Activated CD4-positive, CD25-positive, alpha-beta regulatory T cell treated with anti-CD3 and anti-CD28 coated beads, Interleukin-2, amount 50 U/mL, for 16 hours (primary cell): ENCODE results near the gene PDE4DIP.
"Not testable (repeated sequence)": the region's sequence is repeated elsewhere in the genome, so short reads cannot be mapped to it uniquely, and the experiment has no call there.

ENCODE experiments used
- DNase-seq: peaks from one replicate; pipeline ENCODE4 v3.0.0-alpha.2; 2020; ENCODE audit warnings: low read depth, low spot score

PDE4DIP gene

DNA sequence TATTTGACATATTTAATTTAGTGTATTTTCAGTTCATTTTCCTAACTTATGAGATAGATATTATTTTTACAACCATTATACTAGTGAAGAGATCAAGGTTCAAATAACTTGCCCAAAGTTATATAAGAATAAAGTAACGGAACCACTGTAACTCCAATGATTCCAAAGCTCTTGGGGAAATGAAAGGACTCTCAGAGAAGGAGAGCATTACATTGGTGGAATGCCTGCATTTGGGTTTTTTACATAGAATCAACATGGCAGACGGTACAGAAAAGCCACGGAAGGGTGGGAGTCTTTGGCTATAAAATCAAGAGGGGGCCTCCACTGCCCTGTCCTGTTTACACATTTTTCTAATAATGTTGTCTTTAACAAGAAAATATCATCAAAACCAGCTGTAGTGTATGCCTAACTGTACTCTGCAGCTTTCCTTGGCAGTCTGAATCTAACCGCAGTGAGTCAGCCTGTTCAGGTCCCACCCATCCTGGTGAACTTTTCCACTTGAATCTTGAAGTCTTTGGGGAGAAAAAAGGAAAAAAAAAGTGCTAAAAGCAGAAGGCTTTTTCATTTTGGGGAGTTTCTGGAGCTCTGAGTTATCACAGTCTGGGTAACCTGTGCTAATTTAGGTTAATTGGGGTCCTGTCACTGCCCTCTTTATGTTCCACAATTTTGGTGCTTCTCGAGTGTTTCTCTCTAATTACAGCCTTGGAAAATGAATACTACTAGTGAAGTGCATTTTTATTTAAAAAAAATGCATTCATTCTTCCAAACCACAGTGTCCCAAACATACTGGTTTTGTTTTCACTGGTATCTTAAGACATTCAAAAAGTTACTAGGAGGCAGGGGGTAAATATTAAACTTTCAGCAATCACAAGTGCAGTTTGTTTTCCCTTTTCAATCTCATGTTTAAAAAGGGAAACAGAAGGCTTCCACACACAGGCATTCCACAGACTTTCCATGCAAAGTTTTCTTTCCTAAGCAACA lies 30.5 kb downstream of the PDE4DIP start:
- DNase-seq, result not testable (repeated sequence)

DNA sequence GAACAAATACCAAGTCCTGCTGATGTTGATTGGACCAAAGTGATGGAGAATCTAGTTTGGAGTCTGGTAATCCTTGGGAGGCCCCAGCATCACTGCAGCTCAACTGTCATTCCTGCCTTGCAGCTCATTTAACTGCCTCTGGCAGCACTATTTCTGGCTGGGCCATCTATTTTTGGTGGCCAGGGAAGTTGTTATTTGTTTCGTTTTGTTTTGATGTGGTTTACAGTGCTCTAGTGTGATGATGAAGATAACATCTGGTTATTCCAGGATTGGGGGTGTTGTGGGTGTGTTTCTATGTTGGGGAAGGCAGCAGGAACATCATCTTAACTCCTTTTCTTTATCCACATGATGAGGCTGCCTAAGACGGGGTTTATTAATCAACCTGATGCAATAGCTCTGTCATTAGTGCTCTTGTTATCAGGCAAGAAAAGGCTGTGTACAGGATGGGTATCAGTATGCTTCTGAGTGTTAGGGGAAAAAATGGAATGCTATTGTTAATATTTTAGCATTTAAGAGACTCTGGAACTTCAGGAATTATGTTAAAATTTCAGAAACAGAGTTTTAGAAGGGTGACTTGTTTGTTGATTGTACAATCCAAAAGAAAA lies 35.7 kb downstream of the PDE4DIP start:
- DNase-seq, result not testable (repeated sequence)

DNA sequence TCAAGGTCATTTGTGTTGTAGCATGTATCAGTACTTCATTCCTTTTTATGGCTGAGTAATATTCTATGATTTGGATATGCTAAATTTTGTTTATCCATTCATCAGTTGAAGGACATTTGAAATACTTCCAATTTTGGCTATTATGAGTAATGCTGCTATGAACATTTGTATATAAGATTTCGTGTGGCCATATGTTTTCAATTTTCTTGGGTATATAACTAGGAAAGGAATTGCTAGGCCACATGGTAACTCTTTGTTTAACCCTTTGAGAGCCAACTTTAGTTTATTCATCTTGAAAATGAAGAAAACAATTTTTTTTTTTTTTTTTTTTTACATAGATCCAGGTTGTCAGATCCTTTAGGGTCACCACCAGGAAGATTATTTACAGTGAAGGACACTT lies 37.0 kb downstream of the PDE4DIP start:
- not testable (repeated sequence) for DNase-seq

DNA sequence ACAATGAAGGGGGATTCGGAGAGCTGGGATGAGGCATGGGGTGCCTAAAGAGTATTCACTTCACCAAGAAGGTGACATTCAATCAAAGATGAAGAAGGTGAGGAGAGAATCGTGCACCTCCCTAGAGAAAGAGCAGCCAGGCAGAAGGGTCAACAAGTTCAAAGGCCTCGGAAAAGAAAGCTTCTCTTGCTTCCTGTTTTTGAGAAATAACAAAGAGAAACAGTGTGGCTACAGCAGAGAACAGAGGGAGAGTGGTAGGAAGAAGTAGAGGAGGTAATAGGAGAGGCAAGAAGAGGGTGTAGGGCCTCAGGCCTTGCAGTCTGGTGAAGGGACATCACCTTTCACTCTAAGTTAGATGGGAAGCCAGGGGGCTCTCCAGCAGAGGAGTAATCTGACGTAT lies 41.0 kb downstream of the PDE4DIP start:
- DNase-seq, result not testable (repeated sequence)

DNA sequence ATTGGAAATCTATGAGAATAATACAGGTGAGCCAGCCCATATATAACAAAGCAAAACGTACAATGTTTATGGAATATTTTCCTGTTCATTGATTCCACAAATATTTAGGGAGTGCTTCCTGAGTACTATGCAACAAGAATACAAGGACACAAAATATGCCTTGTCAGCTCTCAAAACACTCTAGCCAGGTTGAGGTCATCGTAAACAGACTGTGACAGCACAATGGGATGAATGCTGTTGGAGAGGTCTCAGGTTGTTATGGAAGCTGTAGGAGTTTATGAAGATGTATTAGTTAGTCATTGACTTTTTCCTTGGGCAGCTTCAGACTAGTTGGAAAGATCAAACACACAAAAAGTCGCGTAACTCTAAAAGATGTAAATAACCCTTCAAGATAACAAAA lies 42.1 kb downstream of the PDE4DIP start:
- DNase-seq, result not testable (repeated sequence)

DNA sequence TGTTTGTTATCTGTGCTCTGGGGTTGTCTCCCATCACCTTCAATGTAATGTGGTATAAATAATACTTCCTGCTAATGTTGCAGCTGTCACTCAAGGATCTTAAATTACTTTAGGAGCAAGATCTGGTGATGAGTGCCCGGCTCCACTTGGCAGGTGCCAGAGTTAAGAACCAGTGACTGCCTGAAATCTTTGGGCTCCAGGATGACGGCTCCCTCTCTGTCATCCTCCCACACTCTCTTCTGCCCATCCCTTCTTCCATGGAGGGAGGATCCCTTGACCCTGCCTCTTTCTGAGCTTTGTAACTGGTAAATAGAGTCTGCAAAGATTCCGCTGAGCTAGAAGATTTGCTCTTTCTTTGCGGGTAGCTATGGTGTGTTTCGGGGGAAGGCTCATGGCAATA lies 44.4 kb downstream of the PDE4DIP start:
- not testable (repeated sequence) for DNase-seq

DNA sequence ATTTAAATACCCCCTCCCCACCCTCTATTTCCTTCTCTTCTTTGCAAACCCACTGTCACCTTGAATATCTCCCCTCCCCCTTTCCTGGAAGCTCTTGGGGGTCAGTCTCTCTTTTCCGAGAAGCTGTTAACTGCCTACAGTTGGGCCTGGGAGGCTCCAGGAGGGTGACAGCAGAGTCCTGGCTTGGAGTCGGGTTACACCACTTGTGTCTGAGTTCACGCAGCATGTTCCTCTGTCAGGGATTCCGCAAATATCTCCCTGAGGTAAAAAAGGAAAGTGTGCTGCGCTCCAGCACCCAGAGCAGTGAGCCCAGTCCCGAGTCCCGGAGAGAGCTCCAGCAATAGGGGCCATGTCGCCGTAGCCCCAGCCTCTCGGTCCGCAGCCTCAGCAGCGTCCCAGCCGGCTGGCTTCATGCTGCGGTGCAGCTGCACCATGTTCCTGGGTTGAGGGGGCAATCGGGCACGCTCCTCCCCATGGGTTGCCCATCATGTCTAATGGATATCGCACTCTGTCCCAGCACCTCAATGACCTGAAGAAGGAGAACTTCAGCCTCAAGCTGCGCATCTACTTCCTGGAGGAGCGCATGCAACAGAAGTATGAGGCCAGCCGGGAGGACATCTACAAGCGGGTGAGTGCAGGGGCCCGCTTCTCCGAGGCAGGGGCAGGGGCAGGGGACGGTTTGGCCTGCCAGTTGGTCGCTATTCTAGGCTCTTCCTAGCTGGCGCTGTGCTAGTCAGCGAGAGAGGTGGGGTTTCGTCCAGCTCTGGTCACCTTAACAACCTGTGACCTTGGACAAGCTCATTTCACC lies 45.2 kb downstream of the PDE4DIP start:
- not testable (repeated sequence) for DNase-seq

DNA sequence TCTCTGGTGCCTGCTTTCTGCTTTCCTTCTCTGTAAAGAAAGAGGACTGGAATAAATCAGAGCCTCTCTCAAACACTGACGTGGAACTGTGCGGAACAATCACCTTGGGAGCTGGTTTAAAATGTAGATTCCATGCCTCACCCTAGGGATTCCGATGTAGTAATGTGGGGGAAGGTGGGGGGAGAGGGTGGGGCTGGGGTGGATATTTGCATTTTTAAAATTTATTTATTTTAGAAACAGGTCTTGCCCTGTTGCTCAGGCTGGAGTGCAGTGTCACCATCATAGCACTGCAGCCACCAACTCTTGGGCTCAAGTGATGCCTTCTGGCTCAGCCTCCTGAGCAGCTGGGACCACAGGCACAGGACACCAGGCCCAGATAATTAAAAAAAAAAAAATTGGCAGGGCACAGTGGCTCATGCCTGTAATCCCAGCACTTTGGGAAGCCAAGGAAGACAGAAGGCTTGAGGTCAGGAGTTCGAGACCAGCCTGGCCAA lies 45.9 kb downstream of the PDE4DIP start:
- not testable (repeated sequence) for DNase-seq

DNA sequence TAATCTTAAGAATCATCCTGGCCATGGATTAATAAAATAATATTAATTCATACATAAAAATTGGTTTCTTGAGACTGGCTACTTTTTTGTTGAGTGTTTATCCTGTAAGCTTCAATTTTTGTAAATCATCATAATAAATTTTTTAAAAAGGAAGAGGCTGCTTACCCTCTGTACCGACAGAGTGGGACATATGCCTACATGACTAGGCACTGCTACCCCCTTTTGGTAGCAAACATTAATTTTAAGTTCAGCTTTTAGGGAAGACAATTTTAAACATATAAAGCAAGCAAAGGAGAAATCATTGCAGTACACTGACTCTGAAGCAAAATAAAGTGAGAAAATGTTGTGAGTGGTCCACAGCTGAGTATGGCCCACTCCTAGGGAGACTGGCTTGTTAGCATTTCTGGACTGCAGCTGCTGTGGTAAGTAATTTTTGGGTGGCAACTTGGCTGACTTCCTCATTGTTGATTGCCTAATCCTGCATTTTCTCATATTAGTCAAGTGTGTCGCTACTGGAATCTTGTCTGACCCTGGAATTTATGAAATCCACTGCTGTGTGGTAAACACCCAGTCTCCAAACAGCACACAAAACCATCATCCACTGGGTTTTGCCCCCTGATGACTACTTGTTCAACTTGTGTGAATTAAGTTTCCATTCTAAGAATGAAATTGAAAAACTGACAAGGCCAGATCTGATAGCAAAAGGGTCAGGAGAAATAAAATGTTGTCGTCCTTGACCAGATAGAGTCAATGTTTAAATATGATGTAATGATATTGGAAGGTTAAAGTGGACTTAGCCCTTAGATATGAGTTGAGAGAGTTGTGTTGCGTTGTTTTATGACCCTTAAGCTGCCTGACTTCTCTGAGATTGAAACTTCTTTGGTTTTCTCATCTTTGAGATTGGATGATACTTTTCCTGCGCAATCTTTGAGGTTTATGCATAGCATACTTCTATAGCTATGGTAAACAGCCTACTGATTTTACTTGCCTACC lies 50.4 kb downstream of the PDE4DIP start:
- not testable (repeated sequence) for DNase-seq

DNA sequence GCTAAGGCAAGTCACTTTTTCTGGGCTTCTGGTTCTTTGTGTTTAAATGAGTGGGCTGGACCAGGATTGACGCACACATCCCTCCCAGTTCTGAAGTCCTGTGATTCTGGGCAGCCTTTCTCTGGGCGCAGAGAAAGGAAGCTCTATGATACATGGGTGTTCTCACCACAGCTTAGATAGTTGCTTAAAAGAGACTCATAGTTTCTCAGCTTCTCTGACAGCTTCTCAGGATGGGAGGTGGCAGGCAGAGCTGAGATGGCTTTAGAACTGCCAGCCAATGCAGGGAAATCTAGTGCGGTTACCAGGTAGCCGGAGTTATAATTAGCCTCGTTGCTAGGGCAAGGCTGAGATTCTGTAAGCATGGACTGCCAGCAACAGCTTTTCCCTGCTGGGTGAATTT lies 55.8 kb downstream of the PDE4DIP start:
- not testable (repeated sequence) for DNase-seq

DNA sequence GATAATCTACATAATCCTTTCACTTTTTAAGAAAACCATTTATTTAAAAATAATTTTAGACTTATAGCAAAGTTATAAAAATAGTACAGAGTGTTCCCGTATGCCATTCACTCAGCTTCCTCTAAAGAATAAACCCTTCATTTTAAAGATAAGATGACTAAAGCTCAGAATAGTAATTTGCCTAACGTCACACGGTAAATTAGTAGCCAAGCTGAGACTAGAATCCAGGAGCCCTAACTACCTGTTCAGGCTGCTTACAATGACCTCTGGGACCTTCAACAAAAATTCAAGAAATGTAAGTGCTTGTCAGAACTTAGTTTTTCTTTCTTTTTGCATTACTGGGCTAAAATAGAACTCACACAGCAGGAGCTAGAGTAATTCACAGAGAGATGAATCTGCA lies 56.5 kb downstream of the PDE4DIP start:
- not testable (repeated sequence) for DNase-seq

DNA sequence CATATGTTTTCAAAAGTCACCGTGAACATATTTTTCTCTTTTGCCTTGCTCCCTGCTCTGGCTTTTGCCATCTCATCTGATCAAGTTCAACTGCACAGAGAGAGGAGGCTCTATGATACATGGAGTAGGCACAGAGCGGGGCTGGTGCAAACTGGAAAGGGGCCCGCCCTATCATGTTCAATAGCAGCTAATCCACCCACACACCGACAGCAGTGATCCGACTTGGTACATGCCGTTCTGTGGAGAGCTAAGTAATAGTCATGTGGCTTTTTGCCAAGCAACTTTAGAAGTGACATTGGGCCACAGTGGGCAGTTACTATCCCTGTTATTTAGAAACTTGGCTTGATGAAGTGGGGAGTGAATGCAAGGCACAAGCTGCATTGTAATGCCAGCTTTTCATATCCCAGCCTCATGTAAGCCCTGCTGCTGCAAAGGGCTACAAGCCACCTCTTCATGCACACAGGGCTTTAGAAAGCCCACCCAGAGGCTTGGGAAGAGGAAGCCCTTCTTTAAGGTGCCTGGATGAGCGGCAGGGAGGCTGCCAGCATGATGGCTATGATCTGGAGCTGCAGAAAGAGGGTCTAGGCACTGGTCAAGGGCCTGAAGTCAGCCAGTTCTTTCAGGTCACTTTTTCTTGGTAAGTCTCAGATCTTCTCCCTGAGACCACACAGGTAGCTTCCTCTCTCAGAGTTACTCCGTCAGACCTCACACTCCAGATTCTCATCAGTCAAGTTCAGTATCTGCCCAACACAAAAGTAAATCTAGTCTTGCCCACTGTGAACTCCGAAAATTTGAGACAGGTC lies 57.1 kb downstream of the PDE4DIP start:
- DNase-seq, result not testable (repeated sequence)

DNA sequence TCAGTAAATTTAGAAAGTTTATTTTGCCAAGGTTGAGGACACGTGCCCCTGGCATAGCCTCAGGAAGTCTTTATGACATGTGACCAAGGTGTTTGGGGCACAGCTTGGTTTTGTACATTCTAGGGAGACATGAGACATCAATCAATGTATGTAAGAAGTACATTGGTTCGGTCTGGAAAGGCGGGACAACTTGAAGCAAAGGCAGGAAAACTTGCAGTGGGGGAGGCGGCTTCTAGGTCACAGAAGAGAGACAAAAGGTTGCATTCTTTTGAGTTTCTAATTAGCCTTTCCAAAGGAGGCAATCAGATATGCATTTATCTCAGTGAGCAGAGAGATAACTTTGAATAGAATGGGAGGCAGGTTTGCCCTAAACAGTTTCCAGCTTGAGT lies 57.7 kb downstream of the PDE4DIP start:
- DNase-seq, result not testable (repeated sequence)

DNA sequence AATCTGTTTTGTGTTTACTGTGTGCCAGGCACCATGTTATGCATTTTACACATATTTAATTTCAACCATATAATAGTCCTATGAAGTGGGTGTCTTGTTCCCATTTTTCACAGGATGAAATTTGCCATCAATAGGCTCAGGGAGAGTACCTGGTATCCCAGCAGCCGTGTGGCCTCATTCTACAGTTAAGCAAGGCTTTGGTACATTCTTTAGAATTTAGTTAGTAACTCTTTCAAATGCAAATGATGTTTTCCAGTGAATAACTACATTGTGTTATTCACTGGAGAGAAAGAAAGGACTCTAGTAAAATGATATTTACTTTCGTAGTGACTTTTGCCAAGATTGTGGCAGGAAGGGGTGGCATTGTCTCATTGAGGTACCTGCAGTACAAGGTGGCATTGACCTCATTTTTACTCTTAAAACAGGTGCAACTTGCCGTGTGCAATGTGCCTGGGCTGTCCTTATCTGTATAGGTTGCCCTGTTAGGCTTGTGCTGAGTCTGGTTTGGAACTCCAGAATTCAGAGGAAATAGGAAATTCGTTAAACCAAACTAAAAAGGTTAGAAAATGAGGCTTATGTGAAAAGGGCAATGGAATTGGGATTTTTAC lies 65.1 kb downstream of the PDE4DIP start:
- DNase-seq, result not testable (repeated sequence)

DNA sequence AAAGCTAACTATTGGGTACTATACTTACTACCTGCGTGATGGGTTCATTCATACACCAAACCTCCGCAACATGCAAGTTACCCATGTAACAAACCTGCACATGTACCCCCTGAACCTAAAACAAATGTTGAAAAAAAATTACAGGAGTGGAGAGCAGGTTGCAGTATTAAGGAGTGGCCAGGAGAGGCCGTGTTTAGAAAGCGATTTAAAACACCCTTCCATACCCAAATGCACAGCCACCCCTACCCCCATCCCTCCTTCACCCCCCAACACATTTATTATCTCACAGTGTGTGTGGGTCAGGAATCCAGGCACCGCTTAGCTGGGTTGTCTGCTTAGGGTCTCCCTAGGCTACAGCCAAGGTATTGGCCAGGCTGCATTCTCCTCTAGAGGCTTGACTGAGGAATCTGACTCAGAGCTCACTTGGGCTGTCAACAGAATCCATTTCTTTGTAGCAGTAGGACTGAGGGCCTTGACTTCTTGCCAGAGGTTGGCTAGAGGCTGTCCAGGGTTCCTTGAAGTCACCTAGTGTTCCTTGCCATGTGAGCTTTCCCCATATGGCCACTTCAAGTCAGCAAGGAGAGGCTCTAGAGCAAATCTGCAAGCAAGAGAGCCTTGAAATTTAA lies 67.2 kb downstream of the PDE4DIP start:
- DNase-seq, result not testable (repeated sequence)

DNA sequence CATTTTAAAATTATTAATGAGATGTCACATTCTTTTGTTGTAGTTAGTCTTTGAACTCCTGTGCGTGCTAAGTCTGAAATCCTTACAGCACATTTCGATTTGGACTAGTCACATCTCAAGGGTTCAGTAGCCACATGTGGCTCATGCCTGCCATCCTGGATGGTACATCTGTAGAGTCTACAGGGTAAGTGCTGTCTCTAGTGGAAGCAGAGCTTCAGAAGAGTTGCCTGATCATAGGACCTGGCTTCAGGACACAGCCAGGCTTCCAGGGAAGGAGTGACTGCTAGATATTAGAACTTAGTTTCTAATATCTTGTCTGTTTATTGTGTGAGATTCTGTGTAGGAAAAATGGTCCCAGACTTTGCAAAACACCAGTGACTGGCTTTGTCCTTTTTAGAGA lies 72.0 kb downstream of the PDE4DIP start:
- DNase-seq, result not testable (repeated sequence)

DNA sequence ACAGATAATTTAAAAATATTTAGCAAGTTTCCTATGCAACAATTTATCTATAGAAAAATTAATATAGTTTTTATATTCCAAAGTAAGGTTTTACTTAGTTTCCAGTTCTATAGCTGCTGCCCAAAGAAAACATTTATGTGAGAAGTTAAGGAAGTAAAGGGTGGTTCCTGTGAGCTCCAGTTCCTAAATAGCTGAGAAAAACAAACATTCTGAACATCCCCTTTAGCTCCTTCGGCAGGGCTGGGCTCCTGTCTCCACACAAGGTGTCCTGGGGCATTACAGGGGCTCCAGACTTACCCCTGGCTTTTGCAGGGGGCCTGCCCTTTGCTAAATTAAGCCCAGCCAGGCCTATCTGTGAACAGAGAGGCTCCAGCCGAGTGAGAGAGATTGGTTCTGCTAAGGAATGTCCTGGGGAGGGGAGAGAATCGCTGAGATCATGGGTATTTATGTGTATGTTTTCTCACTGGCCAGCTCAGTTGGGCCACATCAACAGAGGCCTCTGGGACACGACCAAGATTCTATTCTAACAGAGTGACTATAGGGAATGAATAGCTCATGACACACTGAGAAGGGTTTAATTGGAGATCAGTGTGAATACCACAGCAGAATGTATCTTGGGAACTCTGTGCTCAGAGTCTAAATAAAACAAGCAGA lies 72.6 kb downstream of the PDE4DIP start:
- not testable (repeated sequence) for DNase-seq

DNA sequence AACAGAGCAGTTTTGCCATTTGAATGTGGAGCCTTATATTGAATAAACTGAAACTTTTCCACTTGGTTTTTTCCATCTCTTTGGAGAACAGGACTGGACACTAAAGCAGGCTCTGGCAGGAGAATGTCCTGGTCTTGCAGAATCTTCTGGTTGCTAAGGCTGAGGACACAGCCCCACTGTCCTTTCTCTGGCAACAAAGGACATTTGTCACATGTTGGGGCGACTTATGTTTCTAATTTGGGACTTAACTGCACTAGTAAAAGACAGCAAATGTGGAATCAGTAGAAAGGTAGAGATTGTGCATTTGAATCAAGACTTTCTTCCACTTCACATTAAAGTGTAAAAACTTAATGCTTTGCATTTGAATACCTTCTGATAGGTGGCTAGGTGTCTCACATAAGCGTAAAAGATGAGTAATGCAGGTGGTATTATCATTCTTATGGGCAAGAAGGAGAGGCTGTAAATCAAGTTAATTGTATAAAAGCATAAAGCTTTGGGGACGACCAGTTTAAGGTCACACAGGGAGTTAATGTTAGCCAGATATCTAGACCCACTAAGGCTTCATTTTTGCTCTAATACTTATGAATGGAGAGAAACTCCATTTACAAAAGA lies 74.7 kb downstream of the PDE4DIP start:
- not testable (repeated sequence) for DNase-seq
